Activated naive CD4-positive, alpha-beta T cell treated with anti-CD3 and anti-CD28 coated beads, Interleukin-2, amount 10 ng/mL, durations not matched to agents 7 days and 5 days (primary cell): ENCODE results near the gene SLC66A1.

ENCODE experiments used
- CTCF ChIA-PET: fragments of 350-600 bp; sonication (Branson Sonifier 250); formaldehyde crosslinking; loops from one replicate; lab custom pipeline; 2021; ENCODE audit warnings: antibody characterized with exemption; lab: Charles Lee
- DNase-seq: peaks from one replicate; pipeline ENCODE4 v3.0.0-alpha.2; 2020
- H3K27ac Mint-ChIP-seq: one replicate; pipeline ENCODE4 v1.8.0; 2021; ENCODE audit warnings: mild to moderate bottlenecking, moderate library complexity, mixed read lengths
- H3K27me3 Mint-ChIP-seq: one replicate; pipeline ENCODE4 v1.8.0; 2021; ENCODE audit warnings: mild to moderate bottlenecking, mixed read lengths
- H3K36me3 Mint-ChIP-seq: one replicate; pipeline ENCODE4 v1.8.0; 2021; ENCODE audit warnings: mixed read lengths
- H3K4me1 Mint-ChIP-seq: one replicate; pipeline ENCODE4 v1.8.0; 2021; ENCODE audit warnings: mixed read lengths
- H3K4me3 Mint-ChIP-seq: one replicate; pipeline ENCODE4 v1.8.0; 2021; ENCODE audit warnings: mild to moderate bottlenecking, moderate library complexity, mixed read lengths
- H3K9me3 Mint-ChIP-seq: one replicate; pipeline ENCODE4 v1.8.0; 2021; ENCODE audit warnings: mixed read lengths

Gene SLC66A1

DNA sequence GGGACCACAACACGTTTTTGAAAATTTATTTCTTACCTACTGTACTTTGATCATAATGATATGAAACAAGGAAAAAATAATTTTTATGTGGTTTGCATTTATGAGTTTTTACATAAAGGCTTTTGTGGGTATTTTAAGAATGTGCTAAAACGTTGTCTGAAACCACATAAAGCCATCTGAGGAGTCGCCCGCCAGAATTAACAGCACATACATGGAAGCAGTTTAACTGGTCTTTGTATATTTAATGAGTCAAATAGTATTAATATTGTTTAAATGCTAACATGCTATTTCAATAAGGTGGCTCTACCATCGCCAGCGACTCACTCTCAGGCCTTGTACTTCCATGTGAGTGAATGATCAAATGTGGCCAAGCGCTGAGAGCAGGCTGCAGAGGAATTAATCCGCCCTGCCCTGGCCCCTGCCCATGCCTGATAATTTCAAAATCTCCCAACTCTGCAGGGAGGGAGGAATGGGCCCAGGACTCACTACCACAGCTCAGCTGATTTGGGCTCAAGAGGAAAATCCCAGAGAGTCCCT lies 49.6 kb downstream of the SLC66A1 start:
- Mint-ChIP-seq H3K4me3 (no peak overlapping the region), H3K9me3 (no peaks in the 10 kb centered on the region), H3K36me3 (peaks cover 24% of the 10 kb centered on the region), H3K4me1 (peaks cover 28% of the 10 kb centered on the region), H3K27ac (no peak overlapping the region), H3K27me3 (no peaks in the 10 kb centered on the region)
- CTCF ChIA-PET = no interaction called here
- DNase-seq = no peak

GRCh38 chr1:19363536-19364152 lies 51.5 kb downstream of the SLC66A1 start:
- no peaks in the 10 kb centered on the region for H3K9me3 Mint-ChIP-seq
- peaks cover 30% of the 10 kb centered on the region for H3K4me1 Mint-ChIP-seq
- no peak overlapping the region for H3K4me3 Mint-ChIP-seq
- no peaks in the 10 kb centered on the region for H3K27me3 Mint-ChIP-seq
- no peak for DNase-seq
- H3K36me3 Mint-ChIP-seq = peaks cover 18% of the 10 kb centered on the region
- no peak overlapping the region for H3K27ac Mint-ChIP-seq
- CTCF ChIA-PET = no interaction called here

- no peaks in the 10 kb centered on the region for H3K9me3 Mint-ChIP-seq
Observed at GRCh38 chr1:19365721-19366120, 53.6 kb downstream of the SLC66A1 start.

GRCh38 chr1:19366599-19367536 lies 54.7 kb downstream of the SLC66A1 start:
- CTCF ChIA-PET = interaction anchor here (1.3 to 1.4 kb wide), 2 partner anchors 24 to 215 kb away, joined by 3 to 5 read pairs; no protein-coding TSS in a partner anchor
- H3K36me3 Mint-ChIP-seq = peaks cover 16% of the 10 kb centered on the region
- H3K4me3 Mint-ChIP-seq = no peak overlapping the region
- H3K4me1 Mint-ChIP-seq = peaks cover 6% of the 10 kb centered on the region
- H3K9me3 Mint-ChIP-seq = no peaks in the 10 kb centered on the region
- peak overlapping the region; percentile 73 for H3K27ac Mint-ChIP-seq
- no peak for DNase-seq
- no peaks in the 10 kb centered on the region for H3K27me3 Mint-ChIP-seq

More at GRCh38 chr1:19365721-19366120, 53.6 kb downstream of the SLC66A1 start:
- Mint-ChIP-seq H3K4me3 (no peak overlapping the region), H3K27ac (no peak overlapping the region), H3K27me3 (no peaks in the 10 kb centered on the region), H3K36me3 (peaks cover 15% of the 10 kb centered on the region), H3K4me1 (peaks cover 15% of the 10 kb centered on the region)
- no peak for DNase-seq
- CTCF ChIA-PET = interaction anchor here (1.3 kb wide), 2 partner anchors 24 to 216 kb away, joined by 3 to 4 read pairs; no protein-coding TSS in a partner anchor

GRCh38 chr1:19367584-19368041 lies 55.5 kb downstream of the SLC66A1 start:
- no peak overlapping the region for H3K27ac Mint-ChIP-seq
- H3K27me3 Mint-ChIP-seq = no peaks in the 10 kb centered on the region
- H3K4me1 Mint-ChIP-seq = peaks cover 6% of the 10 kb centered on the region
- no peaks in the 10 kb centered on the region for H3K9me3 Mint-ChIP-seq
- peaks cover 21% of the 10 kb centered on the region for H3K36me3 Mint-ChIP-seq
- DNase-seq = no peak
- H3K4me3 Mint-ChIP-seq = no peak overlapping the region
- CTCF ChIA-PET = interaction anchor here (1.4 kb wide), 1 partner anchor 23 kb away, joined by 5 read pairs; no protein-coding TSS in a partner anchor

DNA sequence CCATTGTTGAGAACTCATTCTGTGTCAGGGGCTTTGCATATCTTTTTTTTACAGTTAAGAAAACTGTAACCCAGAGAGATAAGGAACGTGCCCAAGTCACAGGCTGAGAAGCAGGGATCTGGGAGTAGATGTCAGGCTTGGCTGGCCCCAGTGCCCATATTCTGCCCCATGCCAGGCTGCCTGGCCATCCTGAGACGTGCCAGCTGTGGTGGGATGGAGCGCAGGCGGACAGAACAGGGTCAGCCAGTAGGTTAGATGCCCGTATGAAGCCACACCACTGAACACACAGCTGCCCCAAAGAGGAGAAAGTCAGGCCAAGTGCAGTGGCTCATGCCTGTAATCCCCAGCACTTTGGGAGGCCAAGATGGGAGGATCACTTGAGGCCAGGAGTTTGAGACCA lies 55.9 kb downstream of the SLC66A1 start:
- CTCF ChIA-PET = interaction anchor here (1.4 kb wide), 1 partner anchor 23 kb away, joined by 5 read pairs; no protein-coding TSS in a partner anchor
- Mint-ChIP-seq H3K36me3 (peaks cover 22% of the 10 kb centered on the region), H3K27ac (no peak overlapping the region), H3K4me3 (no peak overlapping the region), H3K27me3 (no peaks in the 10 kb centered on the region), H3K9me3 (no peaks in the 10 kb centered on the region), H3K4me1 (peaks cover 3% of the 10 kb centered on the region)
- no peak for DNase-seq

DNA sequence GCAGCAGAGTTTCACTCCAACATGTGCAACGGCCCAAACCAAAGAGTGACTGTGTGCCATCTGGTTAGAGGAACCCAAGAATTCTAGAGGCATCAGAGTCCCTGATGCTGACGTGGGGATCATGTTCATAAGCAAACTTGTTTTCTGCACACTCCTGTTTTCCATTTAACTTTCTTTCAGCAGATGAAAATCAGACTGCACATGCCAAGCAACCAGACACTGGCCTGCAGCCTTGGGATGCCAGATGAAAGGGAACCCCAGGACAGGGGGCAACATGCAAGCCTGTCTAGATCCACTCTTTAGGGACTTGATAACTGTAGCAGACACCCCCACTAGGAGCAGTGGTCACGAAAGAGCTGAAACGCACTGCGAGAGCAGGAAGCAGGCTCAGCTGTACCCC lies 56.8 kb downstream of the SLC66A1 start:
- no peaks in the 10 kb centered on the region for H3K27me3 Mint-ChIP-seq
- peaks cover 3% of the 10 kb centered on the region for H3K4me1 Mint-ChIP-seq
- no peak overlapping the region for H3K27ac Mint-ChIP-seq
- no peaks in the 10 kb centered on the region for H3K9me3 Mint-ChIP-seq
- CTCF ChIA-PET = interaction anchor here (0.5 kb wide), 1 partner anchor 214 kb away, joined by 3 read pairs; no protein-coding TSS in a partner anchor
- no peak for DNase-seq
- H3K36me3 Mint-ChIP-seq = peaks cover 20% of the 10 kb centered on the region
- no peak overlapping the region for H3K4me3 Mint-ChIP-seq

DNA sequence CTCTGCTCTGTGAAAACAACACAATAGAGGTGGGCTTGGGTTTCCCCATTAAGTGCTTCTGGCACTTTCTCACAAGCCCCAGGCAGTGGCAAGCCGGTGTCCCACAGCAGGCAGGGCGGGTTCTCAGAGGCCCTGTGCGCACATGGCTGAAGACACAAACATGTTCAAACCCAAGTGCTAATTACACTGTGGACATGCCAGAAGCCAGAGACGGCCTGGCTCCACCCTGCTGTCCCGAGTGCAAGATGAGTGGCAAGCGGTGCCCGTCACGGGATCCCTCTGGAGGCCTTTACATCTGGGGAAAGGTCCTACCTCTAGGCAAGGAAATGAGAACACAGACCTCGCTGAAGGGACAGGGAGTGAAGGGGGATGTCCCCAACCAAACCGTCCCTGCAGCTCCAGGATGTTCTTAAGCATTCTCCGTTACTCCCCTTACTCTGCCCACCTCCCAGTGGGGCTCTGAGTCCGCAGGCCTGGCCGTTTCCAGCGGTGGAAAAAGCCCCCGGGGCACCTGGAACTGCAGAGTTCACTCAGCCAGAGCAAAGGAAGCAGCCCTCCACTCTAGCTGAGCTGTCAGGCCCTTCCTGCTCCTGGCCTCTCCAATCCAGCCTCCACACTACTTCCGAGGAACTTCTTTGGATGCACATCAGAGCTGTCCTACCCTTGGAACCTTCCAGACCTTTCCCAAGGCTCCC lies 57.4 kb downstream of the SLC66A1 start:
- H3K27me3 Mint-ChIP-seq = no peaks in the 10 kb centered on the region
- no peaks in the 10 kb centered on the region for H3K9me3 Mint-ChIP-seq
- CTCF ChIA-PET = interaction anchor here (0.5 kb wide), 1 partner anchor 213 kb away, joined by 3 read pairs; no protein-coding TSS in a partner anchor
- peaks cover 20% of the 10 kb centered on the region for H3K36me3 Mint-ChIP-seq
- H3K27ac Mint-ChIP-seq = no peak overlapping the region
- DNase-seq = no peak
- peaks cover 3% of the 10 kb centered on the region for H3K4me1 Mint-ChIP-seq
- H3K4me3 Mint-ChIP-seq = no peak overlapping the region

GRCh38 chr1:19370453-19371170 lies 58.5 kb downstream of the SLC66A1 start:
- CTCF ChIA-PET = no interaction called here
- H3K36me3 Mint-ChIP-seq = peaks cover 20% of the 10 kb centered on the region

DNA sequence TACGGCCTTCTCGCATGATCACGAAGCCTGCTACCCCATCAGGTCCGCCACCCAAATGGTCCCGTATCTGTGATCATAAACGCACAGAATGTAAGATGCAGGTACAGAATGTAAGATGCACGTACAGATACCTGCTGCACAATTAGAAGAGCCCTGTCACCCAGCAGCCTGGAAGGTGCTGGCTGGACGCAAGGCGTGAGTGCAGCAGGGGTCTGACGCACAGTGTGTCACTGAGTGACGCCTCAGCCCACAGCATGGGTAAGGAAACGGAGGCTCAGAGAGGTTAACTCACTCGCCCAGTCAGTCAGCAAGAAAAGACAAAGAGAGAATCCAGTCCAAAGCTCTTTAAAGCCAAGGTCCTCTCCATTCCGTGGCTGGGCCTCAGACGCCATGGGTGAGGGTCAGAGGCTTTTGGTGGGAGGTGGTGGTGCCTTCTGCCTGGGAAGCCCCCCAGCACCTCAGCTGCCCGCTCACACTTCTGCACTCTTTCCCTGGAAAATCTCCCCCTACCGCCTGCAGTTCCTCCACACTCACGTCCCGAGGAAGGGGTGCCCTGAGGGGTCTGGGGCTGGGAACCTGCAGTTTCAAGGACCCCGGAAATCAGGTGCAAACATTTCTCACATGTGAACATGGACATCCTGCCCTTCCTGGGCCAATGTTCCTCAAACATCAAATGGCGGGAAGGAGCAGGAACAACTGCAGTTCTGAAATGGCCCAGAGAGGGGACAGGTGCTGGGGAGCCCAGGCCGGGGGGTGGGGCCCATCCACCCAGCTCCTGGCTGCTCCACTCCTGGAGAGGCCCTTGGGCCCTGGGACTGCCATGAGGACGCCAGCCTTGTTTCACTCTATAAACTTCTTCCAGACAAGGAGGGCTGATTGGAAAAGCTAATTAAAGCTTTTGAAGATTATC lies 59.4 kb downstream of the SLC66A1 start:
- CTCF ChIA-PET = interaction anchor here (0.6 kb wide), 1 partner anchor 56 kb away, joined by 3 read pairs; no protein-coding TSS in a partner anchor
- H3K4me3 Mint-ChIP-seq = no peak overlapping the region
- H3K4me1 Mint-ChIP-seq = peaks cover 3% of the 10 kb centered on the region
- H3K36me3 Mint-ChIP-seq = peaks cover 24% of the 10 kb centered on the region
- H3K27me3 Mint-ChIP-seq = no peaks in the 10 kb centered on the region
- H3K9me3 Mint-ChIP-seq = no peaks in the 10 kb centered on the region
- H3K27ac Mint-ChIP-seq = no peak overlapping the region
- DNase-seq = no peak

More at GRCh38 chr1:19370453-19371170, 58.5 kb downstream of the SLC66A1 start:
- Mint-ChIP-seq H3K27ac (no peak overlapping the region), H3K9me3 (no peaks in the 10 kb centered on the region), H3K4me1 (peaks cover 3% of the 10 kb centered on the region), H3K4me3 (no peak overlapping the region), H3K27me3 (no peaks in the 10 kb centered on the region)
- DNase-seq = no peak

- Mint-ChIP-seq H3K4me3 (no peak overlapping the region), H3K4me1 (no peaks in the 10 kb centered on the region), H3K36me3 (peaks cover 27% of the 10 kb centered on the region), H3K27me3 (no peaks in the 10 kb centered on the region), H3K27ac (no peak overlapping the region), H3K9me3 (no peaks in the 10 kb centered on the region)
- CTCF ChIA-PET = interaction anchor here (0.6 kb wide), 1 partner anchor 57 kb away, joined by 3 read pairs; no protein-coding TSS in a partner anchor
- DNase-seq = no peak
Observed at GRCh38 chr1:19372136-19372514, 60.0 kb downstream of the SLC66A1 start.

DNA sequence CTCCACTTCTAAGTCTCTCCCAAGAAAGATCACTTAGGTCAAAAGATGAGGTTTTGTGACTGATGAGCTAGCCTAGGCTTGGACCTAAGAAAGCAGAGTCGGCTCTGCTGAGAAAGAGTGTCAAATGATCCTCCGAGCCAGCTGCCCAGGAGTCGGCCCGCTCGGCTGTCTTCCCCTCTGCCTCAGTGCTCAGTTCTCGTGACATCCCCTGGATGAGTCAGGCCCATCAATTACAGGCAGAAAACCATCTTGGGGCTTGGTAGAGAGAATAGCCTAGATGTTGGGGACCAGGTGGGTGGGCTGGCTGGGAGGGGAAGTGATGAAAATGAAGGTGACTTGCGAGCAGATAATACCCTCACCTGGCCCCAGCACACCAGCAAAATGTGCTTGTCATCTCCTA lies 60.5 kb downstream of the SLC66A1 start:
- H3K36me3 Mint-ChIP-seq = peaks cover 30% of the 10 kb centered on the region
- no peaks in the 10 kb centered on the region for H3K9me3 Mint-ChIP-seq
- CTCF ChIA-PET = no interaction called here
- H3K27me3 Mint-ChIP-seq = no peaks in the 10 kb centered on the region
- no peak for DNase-seq
- no peak overlapping the region for H3K4me3 Mint-ChIP-seq
- no peaks in the 10 kb centered on the region for H3K4me1 Mint-ChIP-seq
- H3K27ac Mint-ChIP-seq = no peak overlapping the region
